ENCODE data around the gene THEMIS.

GRCh38 chr6:127811900-127812570 lies 88.8 kb downstream of the THEMIS start:
- TF ChIP-seq CTCF (IDR thresholded peaks at IDR 0.05; ENCODE audit: borderline replicate concordance, extremely low read depth, low read length, poor library complexity, severe bottlenecking) (no peak), EZH2 (IDR thresholded peaks at IDR 0.05; ENCODE audit: borderline replicate concordance, low read depth, low read length, severe bottlenecking) (no peak)

Measured in DND-41 (cell line).